DND-41 (cell line): ENCODE measurements around the gene ITIH5.

ENCODE experiments used
- CTCF ChIP-seq: IDR thresholded peaks from 2 replicates; pipeline ENCODE4 v1.5.1; 2012; ENCODE audit warnings: borderline replicate concordance, low read length, moderate library complexity, mild to moderate bottlenecking; ENCODE audit not compliant: poor library complexity, severe bottlenecking; ENCODE audit errors: extremely low read depth
- EZH2 ChIP-seq: IDR thresholded peaks from 3 replicates; pipeline ENCODE4 v1.6.1; 2012; ENCODE audit warnings: borderline replicate concordance, low read depth, mild to moderate bottlenecking, moderate library complexity, low read length, inconsistent platforms; ENCODE audit not compliant: severe bottlenecking

GRCh38 chr10:7567911-7568620 is 98.7 kb downstream of the ITIH5 start:
- no peak for TF ChIP-seq CTCF
- no peak for TF ChIP-seq EZH2
